Measurements from ENCODE around the gene BABAM2.

The BABAM2 gene

DNA sequence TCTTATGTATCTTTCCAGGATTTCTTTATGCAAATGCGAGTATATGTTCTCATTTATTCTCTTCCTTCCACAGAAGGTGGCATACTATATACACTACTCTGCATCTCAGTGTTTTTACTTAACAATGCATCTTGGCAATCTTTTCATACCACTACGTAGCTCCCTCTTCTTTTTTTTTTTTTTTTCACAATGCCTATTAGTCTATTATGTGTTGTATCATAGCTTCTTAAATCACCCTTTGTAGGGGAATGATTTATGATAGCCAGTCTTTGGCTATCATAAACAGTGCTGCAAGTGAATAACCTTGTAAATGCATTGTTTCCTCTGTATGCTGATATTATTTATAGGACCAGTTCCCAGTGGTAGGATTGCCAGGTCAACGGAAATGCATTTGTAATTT, 204.2 kb downstream of the BABAM2 start:
- DNase-seq (ENCODE audit: insufficient read length, low spot score) (no peak), FAIRE-seq (no peak)
- TF ChIP-seq, protein P1, sequence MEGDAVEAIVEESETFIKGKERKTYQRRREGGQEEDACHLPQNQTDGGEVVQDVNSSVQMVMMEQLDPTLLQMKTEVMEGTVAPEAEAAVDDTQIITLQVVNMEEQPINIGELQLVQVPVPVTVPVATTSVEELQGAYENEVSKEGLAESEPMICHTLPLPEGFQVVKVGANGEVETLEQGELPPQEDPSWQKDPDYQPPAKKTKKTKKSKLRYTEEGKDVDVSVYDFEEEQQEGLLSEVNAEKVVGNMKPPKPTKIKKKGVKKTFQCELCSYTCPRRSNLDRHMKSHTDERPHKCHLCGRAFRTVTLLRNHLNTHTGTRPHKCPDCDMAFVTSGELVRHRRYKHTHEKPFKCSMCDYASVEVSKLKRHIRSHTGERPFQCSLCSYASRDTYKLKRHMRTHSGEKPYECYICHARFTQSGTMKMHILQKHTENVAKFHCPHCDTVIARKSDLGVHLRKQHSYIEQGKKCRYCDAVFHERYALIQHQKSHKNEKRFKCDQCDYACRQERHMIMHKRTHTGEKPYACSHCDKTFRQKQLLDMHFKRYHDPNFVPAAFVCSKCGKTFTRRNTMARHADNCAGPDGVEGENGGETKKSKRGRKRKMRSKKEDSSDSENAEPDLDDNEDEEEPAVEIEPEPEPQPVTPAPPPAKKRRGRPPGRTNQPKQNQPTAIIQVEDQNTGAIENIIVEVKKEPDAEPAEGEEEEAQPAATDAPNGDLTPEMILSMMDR (IDR thresholded peaks at IDR 0.05; ENCODE audit: insufficient read depth, missing control alignments) = no peak

GRCh38 chr2:28095622-28096021, 205.1 kb downstream of the BABAM2 start:
- FAIRE-seq (peak; percentile 97), DNase-seq (ENCODE audit: insufficient read length, low spot score) (no peak)
- TF ChIP-seq, protein P1 (IDR thresholded peaks at IDR 0.05; ENCODE audit: insufficient read depth, missing control alignments) = no peak

DNA sequence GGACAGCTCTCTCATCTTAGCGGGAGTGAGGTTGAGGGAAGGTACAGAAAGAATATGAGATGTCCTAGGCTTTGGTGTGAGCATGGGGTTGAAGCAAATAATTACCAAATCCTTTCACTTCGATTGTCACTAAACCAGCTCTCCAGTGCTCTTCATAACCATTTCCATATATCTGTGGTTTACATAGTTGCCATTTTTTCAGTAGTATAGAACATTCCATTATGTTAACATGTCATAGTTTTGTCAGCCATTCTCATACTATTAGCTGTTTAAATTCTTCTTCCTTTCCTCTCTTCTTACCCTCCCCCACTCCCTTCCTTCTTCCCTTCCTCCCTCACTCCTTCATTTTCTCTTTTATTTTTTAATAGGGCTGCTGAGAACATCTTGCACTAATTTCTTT, 205.9 kb downstream of the BABAM2 start:
- no peak for DNase-seq (ENCODE audit: insufficient read length, low spot score)
- FAIRE-seq = no peak
- TF ChIP-seq, protein P1 (IDR thresholded peaks at IDR 0.05; ENCODE audit: insufficient read depth, missing control alignments) = no peak

- TF ChIP-seq, protein P1 (IDR thresholded peaks at IDR 0.05; ENCODE audit: insufficient read depth, missing control alignments) = no peak
- peak; percentile 68 for FAIRE-seq
These were observed 208.1 kb downstream of the BABAM2 start for GRCh38 chr2:28098501-28099225.

GRCh38 chr2:28101123-28101522, 210.6 kb downstream of the BABAM2 start:
- TF ChIP-seq, protein P1 (IDR thresholded peaks at IDR 0.05; ENCODE audit: insufficient read depth, missing control alignments) = no peak
- DNase-seq (ENCODE audit: insufficient read length, low spot score) (no peak), FAIRE-seq (no peak)

More at GRCh38 chr2:28098501-28099225, 208.1 kb downstream of the BABAM2 start:
- no peak for DNase-seq (ENCODE audit: insufficient read length, low spot score)

DNA sequence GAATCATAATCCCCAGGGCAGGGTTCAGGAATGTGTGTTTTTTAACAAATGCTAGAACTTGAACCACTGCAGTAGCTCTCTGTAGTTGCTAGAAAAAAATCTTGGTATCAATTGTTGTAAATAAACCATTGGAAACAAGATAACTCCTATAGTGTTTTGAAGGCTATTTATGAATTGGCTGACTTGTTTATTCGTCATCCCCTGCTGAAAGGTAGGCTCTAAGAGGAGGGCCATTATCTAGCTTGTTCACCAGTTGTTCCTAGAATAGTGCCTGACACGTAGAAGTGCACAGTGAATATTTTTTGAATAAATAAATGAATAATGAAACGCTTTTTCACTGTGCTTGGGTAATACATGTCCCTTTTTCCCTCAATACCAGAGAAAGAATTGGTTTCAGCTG, 211.4 kb downstream of the BABAM2 start:
- DNase-seq (ENCODE audit: insufficient read length, low spot score) (no peak), FAIRE-seq (no peak)
- TF ChIP-seq, protein P1 (IDR thresholded peaks at IDR 0.05; ENCODE audit: insufficient read depth, missing control alignments) = no peak

- DNase-seq (ENCODE audit: insufficient read length, low spot score) = no peak
- TF ChIP-seq, protein P1 (IDR thresholded peaks at IDR 0.05; ENCODE audit: insufficient read depth, missing control alignments) = no peak
- no peak for FAIRE-seq
These were observed 211.9 kb downstream of the BABAM2 start for GRCh38 chr2:28102455-28102874.
